ENCODE measurements around the gene SLC9A9. TPM values are rescaled to one million over a fixed set of nuclear protein-coding genes. Genes with fewer than 3 reads are reported as not detected.
"Not testable (repeated sequence)": the region's sequence is repeated elsewhere in the genome, so short reads cannot be mapped to it uniquely, and the experiment has no call there.

Gene SLC9A9
- total RNA-seq, 1 donor from 2014 or later = 5.6 TPM

GRCh38 chr3:143301031-143301901, 547.0 kb downstream of the SLC9A9 start:
- ATAC-seq (no peak), DNase-seq (no peak)
- intact Hi-C loops (cut with micrococcal nuclease) = no loop called here

GRCh38 chr3:143298886-143299535, 549.3 kb downstream of the SLC9A9 start:
- intact Hi-C loops (cut with micrococcal nuclease) = no loop called here
- DNase-seq (no peak), ATAC-seq (no peak)

- no peak for DNase-seq
- ATAC-seq = no peak
- intact Hi-C loops (cut with micrococcal nuclease) = no loop called here
These were observed 549.9 kb downstream of the SLC9A9 start for GRCh38 chr3:143298380-143298779.

GRCh38 chr3:143295201-143296080, 552.8 kb downstream of the SLC9A9 start:
- intact Hi-C loops (cut with micrococcal nuclease) = no loop called here
- no peak for ATAC-seq
- no peak for DNase-seq

- DNase-seq (no peak), ATAC-seq (no peak)
- intact Hi-C loops (cut with micrococcal nuclease) = no loop called here
These were observed 554.1 kb downstream of the SLC9A9 start for GRCh38 chr3:143294188-143294587.

GRCh38 chr3:143291836-143292447, 556.3 kb downstream of the SLC9A9 start:
- DNase-seq (peak; percentile 45), ATAC-seq (peak; percentile 70)
- intact Hi-C loops (cut with micrococcal nuclease) = no loop called here

GRCh38 chr3:143288944-143289343, 559.3 kb downstream of the SLC9A9 start:
- ATAC-seq = no peak
- intact Hi-C loops (cut with micrococcal nuclease) = no loop called here
- no peak for DNase-seq

GRCh38 chr3:143287403-143287802, 560.9 kb downstream of the SLC9A9 start:
- intact Hi-C loops (cut with micrococcal nuclease) = no loop called here
- ATAC-seq (no peak), DNase-seq (no peak)

GRCh38 chr3:143286392-143287010, 561.8 kb downstream of the SLC9A9 start:
- intact Hi-C loops (cut with micrococcal nuclease) = no loop called here
- DNase-seq (no peak), ATAC-seq (no peak)

GRCh38 chr3:143283432-143284128, 564.7 kb downstream of the SLC9A9 start:
- DNase-seq (no peak), ATAC-seq (no peak)
- intact Hi-C loops (cut with micrococcal nuclease) = no loop called here

- intact Hi-C loops (cut with micrococcal nuclease) = no loop called here
- ATAC-seq (no peak), DNase-seq (no peak)
These were observed 567.3 kb downstream of the SLC9A9 start for GRCh38 chr3:143280984-143281383.

GRCh38 chr3:143279567-143279966, 568.7 kb downstream of the SLC9A9 start:
- DNase-seq; intact Hi-C loops (cut with micrococcal nuclease); ATAC-seq: not testable (repeated sequence)

GRCh38 chr3:143278721-143279120, 569.5 kb downstream of the SLC9A9 start:
- no peak for ATAC-seq
- intact Hi-C loops (cut with micrococcal nuclease) = no loop called here
- DNase-seq = no peak

GRCh38 chr3:143277531-143277930, 570.7 kb downstream of the SLC9A9 start:
- intact Hi-C loops (cut with micrococcal nuclease) = no loop called here
- no peak for ATAC-seq

GRCh38 chr3:143276592-143276991, 571.7 kb downstream of the SLC9A9 start:
- ATAC-seq (no peak), DNase-seq (no peak)
- intact Hi-C loops (cut with micrococcal nuclease) = no loop called here

More at GRCh38 chr3:143277531-143277930, 570.7 kb downstream of the SLC9A9 start:
- no peak for DNase-seq

GRCh38 chr3:143273975-143274690, 574.1 kb downstream of the SLC9A9 start:
- ATAC-seq (no peak), DNase-seq (no peak)
- intact Hi-C loops (cut with micrococcal nuclease) = no loop called here

- ATAC-seq (no peak), DNase-seq (no peak)
- intact Hi-C loops (cut with micrococcal nuclease) = no loop called here
These were observed 577.1 kb downstream of the SLC9A9 start for GRCh38 chr3:143271136-143271535.

- intact Hi-C loops (cut with micrococcal nuclease) = no loop called here
- ATAC-seq = no peak
- DNase-seq = no peak
These were observed 578.5 kb downstream of the SLC9A9 start for GRCh38 chr3:143269741-143270140.

All from left ventricle myocardium superior (tissue), 1 donor.